Measurements from ENCODE around the gene ATF7.

ATF7 gene

DNA sequence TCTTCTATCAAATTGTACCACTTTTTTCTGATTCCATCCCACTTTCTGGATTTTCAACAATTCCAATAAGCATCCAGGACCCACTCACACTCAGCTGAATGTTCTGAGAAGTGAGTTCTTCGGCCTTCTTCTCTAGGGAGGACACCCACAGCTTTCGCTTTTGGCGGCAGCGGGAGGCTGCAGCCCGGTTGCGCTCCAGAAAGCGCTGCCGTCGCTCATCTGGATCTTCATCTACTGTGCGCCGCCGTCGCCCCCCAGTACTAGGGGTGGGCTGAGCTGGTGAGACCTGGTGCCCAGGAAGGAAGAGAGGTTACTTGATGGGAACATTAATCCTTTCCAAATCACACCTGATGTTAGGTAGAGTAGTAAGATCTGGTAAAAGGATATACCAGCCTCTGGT, 101.7 kb downstream of the ATF7 start:
- DNase-seq (ENCODE audit: low read depth in 2 of 2) = no peak

GRCh38 chr12:53523131-53523530, 103.1 kb downstream of the ATF7 start:
- DNase-seq (ENCODE audit: low read depth in 2 of 2) = no peak

DNA sequence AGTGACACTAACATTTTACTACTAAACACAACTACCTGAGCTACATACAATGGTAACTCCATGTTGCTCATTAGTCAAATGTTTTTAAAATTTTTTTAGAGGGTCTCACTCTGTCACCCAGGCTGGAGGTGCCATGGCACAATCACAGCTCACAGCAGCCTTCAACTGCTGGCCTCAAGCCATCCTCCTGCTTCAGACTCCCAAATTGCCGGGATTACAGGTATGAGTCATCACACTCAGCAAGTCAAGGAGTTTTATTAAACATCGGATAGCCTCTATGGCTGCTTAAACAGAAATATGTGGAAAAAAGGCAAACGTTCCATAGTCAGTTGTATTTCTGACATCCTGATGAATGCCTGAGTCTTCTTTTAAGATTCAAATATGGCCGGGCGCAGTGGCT, 107.8 kb downstream of the ATF7 start:
- no peak for DNase-seq (ENCODE audit: low read depth in 2 of 2)

- no peak for DNase-seq (ENCODE audit: low read depth in 2 of 2)
Observed at GRCh38 chr12:53516758-53517455, 109.3 kb downstream of the ATF7 start.

- no peak for DNase-seq (ENCODE audit: low read depth in 2 of 2)
Observed at GRCh38 chr12:53515291-53515680, 110.9 kb downstream of the ATF7 start.

- no peak for DNase-seq (ENCODE audit: low read depth in 2 of 2)
Observed at GRCh38 chr12:53514628-53515290, 111.4 kb downstream of the ATF7 start.

DNA sequence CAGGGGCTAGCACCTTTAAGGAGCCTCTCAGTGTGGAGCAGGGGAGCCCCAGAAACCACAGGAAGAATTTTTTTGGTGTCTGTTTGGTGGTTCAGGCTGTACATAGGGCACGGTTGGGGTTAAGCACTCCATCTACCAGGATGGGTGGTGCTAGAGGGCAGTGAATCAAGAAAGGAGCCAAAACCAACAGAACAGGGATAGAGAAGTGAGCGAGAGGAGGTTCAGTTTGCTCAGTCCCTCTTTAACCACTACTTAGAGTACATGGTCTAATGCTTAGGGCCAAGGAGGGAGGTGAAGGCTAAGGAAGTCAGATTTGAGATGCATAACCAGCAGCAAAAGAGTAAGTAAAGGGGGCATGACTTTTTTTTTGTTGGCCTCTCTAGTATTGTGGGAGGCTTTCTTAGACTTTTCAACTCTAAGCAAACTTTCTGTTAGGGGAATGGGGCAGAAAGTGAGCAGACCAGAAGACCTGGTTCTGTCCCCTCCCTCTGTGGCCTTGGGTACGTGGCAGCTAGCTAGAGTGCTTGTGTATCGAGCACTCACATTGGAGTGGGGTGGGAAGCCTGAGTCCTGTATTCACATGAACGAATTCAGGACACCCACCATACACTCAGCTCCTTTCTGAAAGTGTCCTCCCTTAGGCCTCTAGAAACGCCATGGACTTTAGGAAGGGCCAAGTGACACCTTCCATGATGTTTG, 112.3 kb downstream of the ATF7 start:
- no peak for DNase-seq (ENCODE audit: low read depth in 2 of 2)

GRCh38 chr12:53510181-53510812, 115.9 kb downstream of the ATF7 start:
- no peak for DNase-seq (ENCODE audit: low read depth in 2 of 2)

GRCh38 chr12:53508534-53509170, 117.5 kb downstream of the ATF7 start:
- peak; percentile 75 to 80 for DNase-seq (ENCODE audit: low read depth in 2 of 2)

DNA sequence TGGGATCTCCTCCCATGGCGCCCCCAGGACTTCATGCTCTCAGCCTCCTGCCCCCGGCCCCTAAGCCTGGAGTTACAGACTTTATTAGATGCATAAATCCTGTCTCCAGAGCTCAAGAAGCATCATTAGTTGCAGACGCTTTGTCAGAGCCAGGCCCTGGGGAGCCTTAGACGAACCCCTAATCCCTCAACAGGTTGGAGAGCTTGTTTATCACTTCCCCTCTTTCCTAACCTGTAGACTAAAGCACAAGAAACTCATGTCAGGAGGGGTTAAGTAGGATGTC, 118.6 kb downstream of the ATF7 start:
- no peak for DNase-seq (ENCODE audit: low read depth in 2 of 2)

GRCh38 chr12:53506881-53507602, 119.1 kb downstream of the ATF7 start, which contains the start of gene NPFF:
Gene NPFF (minus strand): TSS chr12:53507484. CDS start chr12:53507474, 10 bp downstream.
- no peak for DNase-seq (ENCODE audit: low read depth in 2 of 2)

- DNase-seq (ENCODE audit: low read depth in 2 of 2) = no peak
Observed at GRCh38 chr12:53506450-53506785, 119.8 kb downstream of the ATF7 start.

- DNase-seq (ENCODE audit: low read depth in 2 of 2) = no peak
Observed at GRCh38 chr12:53505555-53506449, 120.4 kb downstream of the ATF7 start.

GRCh38 chr12:53505086-53505485, 121.1 kb downstream of the ATF7 start:
- no peak for DNase-seq (ENCODE audit: low read depth in 2 of 2)

DNA sequence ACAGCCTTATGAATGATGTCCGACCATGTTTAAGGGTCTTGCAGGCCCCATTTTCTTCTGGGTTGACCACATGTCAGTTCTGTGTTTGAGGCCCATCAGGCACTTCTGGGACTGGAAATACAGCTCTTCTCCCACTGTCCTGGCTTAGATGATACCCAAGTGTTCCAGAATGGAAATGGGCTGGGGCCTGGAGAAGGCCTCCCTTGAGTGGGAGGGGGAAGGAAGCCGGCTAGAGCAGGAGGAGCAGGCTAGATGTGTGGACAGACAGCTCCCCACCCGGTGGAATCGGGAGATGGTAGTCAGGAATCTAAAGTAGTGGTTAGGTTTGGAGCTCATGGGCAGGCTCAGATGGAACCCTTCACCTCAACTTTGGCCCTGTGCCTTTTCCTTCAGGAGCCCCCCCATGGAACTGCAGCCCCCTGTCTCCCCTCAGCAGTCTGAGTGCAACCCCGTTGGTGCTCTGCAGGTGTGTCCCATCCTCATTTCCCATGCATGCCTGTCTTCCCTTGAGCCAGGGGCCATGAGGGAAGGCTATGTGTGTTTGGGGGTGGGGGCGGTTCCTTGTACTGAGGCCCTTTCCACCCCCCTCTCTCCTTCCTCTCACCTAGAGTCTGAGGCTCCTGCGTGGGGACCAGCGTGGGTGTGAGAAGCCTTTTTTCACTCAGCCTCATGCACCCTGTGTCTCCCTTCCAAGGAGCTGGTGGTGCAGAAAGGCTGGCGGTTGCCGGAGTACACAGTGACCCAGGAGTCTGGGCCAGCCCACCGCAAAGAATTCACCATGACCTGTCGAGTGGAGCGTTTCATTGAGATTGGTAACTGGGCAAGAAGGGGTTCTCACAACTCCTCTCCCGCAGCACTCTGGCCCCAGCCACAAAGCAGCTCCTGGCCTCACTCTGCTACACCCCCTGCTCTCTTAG, 121.9 kb downstream of the ATF7 start:
- DNase-seq (ENCODE audit: low read depth in 2 of 2) = no peak

DNA sequence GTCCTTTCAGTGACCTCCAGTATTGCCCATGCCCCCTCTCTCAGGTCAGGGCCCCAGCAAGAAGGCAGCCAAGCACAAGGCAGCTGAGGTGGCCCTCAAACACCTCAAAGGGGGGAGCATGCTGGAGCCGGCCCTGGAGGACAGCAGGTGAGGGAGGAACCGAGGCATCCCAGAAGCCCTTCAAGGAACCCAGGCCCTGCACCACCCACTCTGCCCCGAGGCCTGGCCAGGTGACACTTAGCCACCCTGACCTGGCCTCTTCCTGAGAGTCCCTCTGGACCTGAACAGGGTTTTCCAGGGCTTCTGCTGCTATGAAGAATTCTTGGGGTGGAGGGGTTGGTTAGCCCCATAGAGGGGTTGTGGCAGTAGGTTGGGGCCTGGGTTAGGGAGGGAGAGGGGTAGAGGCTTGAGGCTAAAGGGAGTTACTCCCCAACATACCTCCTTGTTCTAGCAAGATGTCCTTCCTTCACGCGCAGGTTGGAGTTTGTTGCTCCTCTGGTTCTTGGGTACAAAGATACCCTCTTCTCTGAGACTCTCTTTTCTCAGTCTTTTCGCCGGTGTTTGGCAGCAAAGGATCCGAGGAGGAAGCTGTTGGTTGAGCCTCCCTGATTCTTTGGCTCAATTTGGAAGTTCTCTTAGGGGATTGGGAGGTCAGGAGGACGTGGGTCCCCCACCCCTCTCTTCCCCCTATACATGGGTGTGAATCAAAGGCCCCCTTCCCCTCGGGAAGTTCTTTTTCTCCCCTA, 123.0 kb downstream of the ATF7 start:
- DNase-seq (ENCODE audit: low read depth in 2 of 2) = no peak

- DNase-seq (ENCODE audit: low read depth in 2 of 2) = no peak
Observed at GRCh38 chr12:53502331-53502730, 123.9 kb downstream of the ATF7 start.

DNA sequence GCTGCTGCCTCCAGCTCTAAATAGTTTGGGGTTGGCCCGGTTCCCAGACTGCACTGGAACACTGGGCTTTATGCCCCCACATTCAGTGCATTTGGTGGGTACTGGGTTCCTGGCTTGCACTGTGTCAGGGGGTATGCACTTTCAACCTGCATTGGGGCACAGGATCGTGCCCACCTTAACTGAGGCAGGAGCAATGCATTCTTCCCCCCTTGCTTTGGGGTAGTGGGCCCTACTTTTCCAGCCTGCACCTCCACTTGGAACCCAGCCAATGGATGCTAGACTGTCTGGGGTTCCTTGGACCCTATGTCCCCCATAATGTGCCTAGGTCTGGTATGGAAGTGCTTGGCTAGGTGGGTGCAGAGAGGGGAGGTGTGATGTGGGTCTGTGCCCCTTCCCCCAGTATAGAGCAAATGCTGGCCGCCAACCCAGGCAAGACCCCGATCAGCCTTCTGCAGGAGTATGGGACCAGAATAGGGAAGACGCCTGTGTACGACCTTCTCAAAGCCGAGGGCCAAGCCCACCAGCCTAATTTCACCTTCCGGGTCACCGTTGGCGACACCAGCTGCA, 124.5 kb downstream of the ATF7 start:
- DNase-seq (ENCODE audit: low read depth in 2 of 2) = no peak
